Measurements from ENCODE around the gene GALNT8. TPM values are rescaled to one million over a fixed set of nuclear protein-coding genes. Genes with fewer than 3 reads are reported as not detected.

The GALNT8 gene
- total and polyA plus RNA-seq, 2 of the 8 experiments (the other 6 are each of a cell fraction or from before 2014, with no cell fraction given) = 4.7 to 8.3 TPM

DNA sequence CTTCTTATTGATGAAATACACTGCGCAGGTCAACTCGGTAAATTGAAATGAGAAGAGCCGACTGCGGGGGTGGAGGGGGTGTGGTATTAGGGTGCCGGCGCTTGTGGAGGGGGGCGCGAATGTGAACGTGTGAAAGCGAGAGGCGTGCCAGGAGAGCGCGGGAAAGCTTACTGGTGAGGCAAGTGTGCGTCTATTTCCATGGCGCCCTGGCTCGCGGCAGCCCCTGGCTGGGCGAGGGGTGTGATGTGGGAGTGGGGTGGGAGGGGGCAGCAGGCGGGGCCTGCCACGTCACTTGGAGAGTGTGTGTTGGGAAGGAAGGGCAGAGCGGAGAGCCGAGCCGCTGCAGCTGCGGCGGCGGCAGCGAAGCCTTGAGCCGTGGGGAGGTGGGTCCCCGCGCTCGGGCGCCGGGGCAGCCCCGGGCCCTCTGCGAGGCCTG lies 88.8 kb downstream of the GALNT8 start (continued):
- peak; percentile 99 for TF ChIP-seq E2F6 (IDR thresholded peaks at IDR 0.05)
- TF ChIP-seq RNF2 (IDR thresholded peaks at IDR 0.05; ENCODE audit: borderline replicate concordance, low read depth, low read length, missing control alignments, poor library complexity, severe bottlenecking) = no peak
- no peak for TF ChIP-seq TBP (IDR thresholded peaks at IDR 0.05; ENCODE audit: low read depth, low read length)
- no peak for TF ChIP-seq CHD1 (IDR thresholded peaks at IDR 0.05; ENCODE audit: low read depth, low read length)
- TF ChIP-seq SUZ12 (IDR thresholded peaks at IDR 0.05; ENCODE audit: low read length) = no peak
- TF ChIP-seq HDAC2 (IDR thresholded peaks at IDR 0.05; ENCODE audit: borderline replicate concordance in 1 of 2, low read depth in 2 of 2, low read length in 2 of 2) = no peak
- no peak for TF ChIP-seq SIRT6 (IDR thresholded peaks at IDR 0.05; ENCODE audit: low read length)
- TF ChIP-seq EGR1 (IDR thresholded peaks at IDR 0.05; ENCODE audit: borderline replicate concordance, low read depth, low read length) = 0 out of 2 replicates have a peak, but pooled peaks have one; percentile 41

Measured in H1 (cell line).